GM19324 (cell line): ENCODE results near the gene ZBED4.

Source experiments
- ATAC-seq: cut with Tn5 transposase; IDR thresholded peaks from one replicate; pipeline ENCODE4 v1.9.1; 2021; ENCODE audit warnings: mild to moderate bottlenecking, moderate library complexity; ENCODE audit not compliant: unreplicated experiment, low FRiP score

Gene ZBED4

DNA sequence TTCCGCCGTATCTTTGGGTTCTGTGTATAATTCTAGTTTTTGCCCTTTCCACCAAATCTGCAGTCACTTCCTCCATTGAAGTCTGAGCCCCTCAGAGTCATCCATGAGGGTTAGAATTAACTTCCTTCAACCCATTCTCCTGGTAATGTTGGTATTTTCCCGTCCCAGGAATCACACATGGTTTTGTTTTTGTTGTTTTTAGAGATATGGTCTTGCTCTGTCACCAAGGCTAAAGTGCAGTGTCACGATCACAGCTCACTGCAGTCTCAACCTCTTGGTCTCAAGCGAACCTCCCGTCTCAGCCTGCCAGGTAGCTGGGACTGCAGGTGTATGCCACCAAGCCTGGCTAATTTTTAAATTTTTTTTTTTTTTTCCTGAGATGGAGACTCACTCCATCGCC is 18.7 kb downstream of the ZBED4 start:
- ATAC-seq, result no peak

DNA sequence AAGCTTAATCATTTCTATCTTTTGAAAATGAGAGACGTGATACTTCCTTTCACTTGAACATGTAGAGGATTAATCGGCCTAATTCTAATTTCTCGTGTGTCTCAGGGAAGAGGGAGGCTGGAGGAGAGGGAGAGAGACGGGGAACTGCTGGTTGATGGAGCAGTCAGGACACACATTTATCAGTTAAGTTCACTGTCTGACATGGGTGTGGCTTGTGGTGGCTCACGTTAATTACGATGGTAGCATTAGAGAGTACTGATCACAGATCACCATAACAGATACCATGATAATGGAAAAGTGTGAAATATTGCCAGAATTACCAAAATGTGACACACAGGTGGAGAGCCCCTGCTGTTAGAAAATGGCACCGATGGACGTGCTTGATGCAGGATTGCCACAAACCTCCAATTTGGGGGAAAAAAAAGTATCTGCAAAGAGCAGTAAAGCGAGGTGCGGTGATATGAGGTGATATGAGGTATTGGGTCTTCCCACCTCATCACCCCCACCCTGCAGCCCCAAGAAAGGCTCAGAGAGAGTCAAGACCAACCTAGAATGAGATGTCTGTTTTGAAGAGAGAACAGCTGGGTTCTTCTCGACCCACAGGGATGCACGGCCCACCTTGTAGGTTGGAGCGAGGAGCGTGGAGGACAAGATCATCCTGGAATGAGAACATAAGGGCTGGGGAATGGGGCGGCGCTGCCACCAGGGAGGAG is 19.7 kb downstream of the ZBED4 start:
- ATAC-seq, result no peak

DNA sequence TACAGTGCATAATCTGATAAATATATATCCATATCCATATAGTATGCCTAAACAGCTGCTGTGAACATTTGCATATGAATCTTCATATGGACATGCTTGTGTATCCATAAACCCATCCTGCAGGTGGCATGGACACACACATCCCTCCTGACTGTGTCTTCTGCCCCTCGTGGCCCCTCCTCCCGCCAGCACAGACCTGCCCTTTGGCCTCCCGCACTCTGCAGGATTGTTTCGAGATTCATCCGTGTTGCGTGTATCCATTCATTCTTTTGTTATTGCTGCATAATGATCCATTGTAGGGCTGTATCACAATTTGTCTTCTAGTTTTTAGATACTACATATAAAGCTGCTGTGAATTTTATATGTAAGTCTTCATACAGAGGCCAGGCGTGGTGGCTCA is 24.0 kb downstream of the ZBED4 start:
- ATAC-seq, result no peak

DNA sequence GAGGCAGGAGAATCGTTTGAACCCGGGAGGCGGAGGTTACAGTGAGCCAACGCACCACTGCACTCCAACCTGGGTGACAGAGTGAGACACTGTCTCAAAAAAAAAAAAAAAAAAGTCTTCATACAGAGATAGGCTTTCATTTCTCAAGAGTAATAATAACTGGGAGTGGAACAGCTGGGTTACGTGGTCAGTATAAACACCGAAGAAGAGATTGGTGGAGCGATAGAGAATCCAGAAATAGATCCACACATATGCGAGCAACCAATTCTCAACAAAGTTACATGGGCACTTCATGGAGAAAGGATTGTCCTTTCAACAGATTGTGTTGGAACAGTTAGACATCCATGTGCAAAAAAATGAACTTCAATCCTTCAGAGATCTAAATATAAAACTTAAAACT is 24.6 kb downstream of the ZBED4 start:
- no peak for ATAC-seq

DNA sequence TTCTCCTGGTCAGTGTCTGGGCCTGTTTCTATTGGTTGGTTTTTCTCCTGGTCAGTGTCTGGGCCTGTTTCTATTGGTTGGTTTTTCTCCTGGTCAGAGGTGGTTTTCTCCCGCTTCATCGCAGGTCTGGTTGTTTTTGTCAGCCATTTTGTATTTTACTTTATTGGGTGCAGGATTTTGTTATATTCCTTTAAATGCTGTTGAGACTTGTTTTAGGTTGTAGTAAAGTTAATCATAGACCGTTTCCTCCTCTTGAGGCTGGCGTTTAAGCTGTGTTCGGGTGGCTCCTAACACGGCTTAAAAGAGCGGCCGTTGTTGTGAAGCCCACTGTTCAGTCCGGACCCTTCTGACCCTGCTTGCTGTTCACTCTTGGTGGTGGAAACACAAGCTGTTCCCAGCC is 26.2 kb downstream of the ZBED4 start:
- no peak for ATAC-seq

DNA sequence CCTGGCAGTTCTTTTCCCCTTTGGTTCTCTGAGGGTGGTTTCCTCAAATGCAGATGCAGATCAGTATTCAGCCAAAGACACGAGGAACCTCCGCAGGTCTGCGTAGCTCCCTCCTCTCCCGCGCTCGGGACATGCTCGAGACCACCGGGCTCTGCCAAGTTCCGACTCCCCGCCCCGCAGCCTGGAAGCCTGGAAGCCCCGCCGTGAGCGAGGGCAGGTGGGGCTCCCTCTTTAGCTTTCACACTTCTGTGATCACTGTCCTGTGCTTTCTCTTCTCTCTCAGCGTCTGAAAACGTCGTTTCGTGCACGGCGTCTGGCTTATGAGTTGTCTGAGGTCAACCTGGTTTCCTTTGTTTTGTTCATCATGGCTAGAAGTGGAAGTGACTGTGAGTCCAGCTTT is 26.6 kb downstream of the ZBED4 start:
- ATAC-seq, result no peak

DNA sequence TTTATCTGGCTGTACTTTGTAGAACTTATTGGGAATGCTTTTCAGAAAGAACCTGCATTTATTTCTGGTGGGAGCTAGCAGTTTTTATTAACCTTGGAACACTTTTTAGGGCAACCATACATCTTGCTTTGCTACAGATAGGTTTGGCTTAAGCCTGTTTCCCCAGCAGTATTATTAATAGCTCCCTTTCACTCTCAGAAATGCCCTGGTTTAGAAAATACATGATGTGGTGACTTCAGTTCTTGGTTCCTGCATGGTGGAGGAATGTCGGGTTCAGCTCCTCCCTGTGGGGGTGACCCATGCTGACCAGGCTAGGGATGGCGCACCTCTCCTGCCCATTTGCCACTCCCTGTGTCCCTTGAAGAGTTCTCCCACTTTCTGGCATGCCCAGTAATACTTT is 28.2 kb downstream of the ZBED4 start:
- no peak for ATAC-seq

DNA sequence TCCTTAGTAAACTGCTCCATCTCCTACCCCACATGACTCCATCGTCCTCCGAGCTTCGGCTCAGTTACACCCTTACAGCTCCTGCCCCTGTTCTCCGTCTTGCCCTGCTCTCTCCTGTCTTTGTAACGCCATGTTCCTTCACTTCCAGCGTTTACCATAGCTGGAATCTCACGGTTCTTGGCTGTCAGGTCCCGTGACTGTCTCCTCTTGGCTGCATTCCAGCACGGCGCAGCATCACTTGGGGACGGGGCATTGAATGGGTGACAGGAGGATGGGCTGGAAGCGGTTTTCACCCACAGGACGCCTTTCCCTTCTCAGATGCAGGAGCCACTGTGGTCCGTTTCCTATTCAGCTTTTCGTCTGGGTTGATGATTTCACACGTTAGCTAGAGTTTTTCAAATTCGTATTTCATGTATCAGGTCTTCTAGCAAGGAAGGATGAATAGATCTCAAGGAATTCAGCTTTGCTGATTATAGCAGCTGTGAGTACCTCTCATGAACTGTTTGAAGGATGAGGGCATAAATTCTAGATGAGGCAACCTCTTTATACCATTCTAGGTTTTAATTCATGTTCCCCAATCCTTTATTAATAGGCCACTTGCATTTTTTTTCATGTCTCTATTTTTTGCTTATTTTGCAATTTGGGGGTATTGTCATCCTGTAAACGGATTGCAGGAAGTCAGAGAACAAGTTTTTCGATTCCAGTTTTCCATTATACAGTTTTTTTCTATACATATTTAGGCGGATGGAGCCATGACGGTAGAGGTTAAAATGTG is 29.1 kb downstream of the ZBED4 start:
- no peak for ATAC-seq

DNA sequence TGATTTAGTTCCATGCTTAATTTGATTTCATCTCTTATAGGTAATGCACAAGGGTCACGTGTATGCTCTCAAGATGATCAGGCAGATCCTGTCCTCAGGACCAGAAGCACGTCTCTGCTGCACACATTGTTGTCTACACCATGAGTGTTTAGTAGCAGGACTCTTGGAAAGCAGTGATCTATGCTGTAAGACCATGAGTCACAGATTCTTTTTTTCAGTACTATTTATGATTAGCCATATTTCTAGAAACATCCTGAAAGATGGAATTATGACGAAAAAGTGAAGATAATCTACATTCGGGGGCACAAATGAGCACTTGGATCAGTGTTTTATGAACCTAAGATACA is 29.6 kb downstream of the ZBED4 start:
- ATAC-seq, result no peak

DNA sequence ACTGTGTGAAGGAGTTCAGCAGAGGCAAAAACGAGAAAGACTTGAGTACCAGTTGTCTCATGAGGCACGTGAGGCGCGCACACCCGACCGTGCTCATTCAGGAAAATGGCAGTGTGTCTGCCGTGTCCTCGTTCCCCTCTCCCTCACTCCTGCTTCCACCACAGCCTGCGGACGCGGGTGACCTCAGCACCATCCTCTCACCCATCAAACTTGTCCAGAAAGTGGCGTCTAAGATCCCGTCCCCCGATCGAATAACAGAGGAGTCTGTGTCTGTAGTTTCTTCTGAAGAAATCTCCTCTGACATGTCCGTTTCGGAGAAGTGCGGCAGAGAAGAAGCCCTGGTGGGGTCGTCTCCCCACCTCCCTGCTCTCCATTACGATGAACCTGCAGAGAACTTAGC is 30.4 kb downstream of the ZBED4 start:
- no peak for ATAC-seq

DNA sequence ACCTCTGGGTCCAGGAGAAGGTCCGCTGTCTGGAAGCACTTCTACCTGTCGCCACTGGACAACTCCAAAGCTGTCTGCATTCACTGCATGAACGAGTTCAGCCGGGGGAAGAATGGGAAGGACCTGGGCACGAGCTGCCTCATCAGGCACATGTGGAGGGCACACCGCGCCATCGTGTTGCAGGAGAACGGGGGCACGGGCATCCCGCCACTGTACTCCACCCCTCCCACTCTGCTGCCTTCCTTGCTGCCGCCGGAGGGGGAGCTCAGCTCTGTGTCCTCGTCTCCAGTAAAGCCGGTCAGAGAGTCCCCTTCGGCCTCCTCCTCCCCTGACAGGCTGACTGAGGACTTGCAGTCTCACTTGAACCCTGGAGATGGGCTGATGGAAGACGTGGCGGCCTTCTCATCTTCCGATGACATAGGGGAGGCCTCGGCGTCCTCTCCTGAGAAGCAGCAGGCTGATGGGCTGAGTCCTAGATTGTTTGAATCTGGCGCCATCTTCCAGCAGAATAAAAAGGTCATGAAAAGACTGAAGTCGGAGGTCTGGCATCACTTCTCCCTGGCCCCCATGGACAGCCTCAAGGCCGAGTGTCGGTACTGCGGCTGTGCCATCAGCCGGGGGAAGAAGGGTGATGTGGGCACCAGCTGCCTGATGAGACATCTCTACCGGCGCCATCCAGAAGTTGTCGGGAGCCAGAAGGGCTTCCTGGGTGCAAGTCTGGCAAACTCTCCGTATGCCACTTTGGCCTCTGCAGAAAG is 31.0 kb downstream of the ZBED4 start:
- ATAC-seq, result no peak

DNA sequence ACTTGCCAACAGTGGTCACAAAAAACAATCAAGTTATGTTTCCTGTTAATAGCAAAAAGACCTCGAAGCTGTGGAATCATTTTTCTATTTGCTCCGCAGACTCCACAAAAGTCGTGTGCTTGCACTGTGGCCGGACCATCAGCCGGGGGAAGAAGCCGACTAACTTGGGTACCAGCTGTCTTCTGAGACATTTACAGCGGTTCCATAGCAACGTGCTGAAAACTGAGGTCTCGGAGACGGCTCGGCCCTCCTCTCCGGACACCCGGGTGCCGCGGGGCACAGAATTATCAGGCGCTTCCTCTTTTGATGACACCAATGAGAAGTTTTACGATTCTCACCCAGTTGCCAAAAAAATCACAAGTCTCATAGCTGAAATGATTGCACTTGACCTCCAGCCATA is 31.6 kb downstream of the ZBED4 start:
- no peak for ATAC-seq

DNA sequence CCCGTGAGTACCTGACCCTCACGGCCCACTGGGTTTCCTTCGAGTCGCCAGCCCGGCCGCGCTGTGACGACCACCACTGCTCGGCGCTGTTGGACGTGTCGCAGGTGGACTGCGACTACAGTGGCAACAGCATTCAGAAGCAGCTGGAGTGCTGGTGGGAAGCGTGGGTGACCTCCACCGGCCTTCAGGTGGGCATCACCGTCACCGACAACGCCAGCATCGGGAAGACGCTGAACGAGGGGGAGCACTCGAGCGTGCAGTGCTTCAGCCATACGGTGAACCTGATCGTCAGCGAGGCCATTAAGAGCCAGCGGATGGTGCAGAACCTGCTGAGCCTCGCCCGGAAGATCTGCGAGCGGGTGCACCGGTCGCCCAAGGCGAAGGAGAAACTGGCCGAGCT is 32.2 kb downstream of the ZBED4 start:
- ATAC-seq, result no peak

DNA sequence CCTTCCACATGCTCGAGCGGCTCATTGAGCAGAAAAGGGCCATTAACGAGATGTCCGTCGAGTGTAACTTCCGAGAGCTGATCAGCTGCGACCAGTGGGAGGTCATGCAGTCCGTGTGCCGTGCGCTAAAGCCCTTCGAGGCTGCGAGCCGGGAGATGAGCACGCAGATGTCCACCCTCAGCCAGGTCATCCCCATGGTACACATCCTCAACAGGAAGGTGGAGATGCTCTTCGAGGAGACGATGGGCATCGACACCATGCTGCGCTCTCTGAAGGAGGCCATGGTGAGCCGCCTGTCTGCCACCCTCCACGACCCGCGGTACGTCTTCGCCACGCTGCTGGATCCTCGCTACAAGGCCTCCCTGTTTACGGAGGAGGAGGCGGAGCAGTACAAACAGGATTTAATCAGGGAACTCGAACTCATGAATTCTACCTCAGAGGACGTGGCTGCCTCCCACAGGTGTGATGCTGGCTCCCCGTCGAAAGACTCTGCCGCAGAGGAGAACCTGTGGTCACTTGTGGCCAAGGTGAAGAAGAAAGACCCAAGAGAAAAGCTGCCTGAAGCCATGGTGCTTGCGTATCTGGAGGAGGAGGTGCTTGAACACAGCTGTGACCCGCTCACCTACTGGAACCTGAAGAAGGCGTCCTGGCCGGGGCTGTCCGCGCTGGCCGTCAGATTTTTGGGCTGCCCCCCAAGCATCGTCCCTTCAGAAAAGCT is 32.9 kb downstream of the ZBED4 start:
- ATAC-seq, result no peak

DNA sequence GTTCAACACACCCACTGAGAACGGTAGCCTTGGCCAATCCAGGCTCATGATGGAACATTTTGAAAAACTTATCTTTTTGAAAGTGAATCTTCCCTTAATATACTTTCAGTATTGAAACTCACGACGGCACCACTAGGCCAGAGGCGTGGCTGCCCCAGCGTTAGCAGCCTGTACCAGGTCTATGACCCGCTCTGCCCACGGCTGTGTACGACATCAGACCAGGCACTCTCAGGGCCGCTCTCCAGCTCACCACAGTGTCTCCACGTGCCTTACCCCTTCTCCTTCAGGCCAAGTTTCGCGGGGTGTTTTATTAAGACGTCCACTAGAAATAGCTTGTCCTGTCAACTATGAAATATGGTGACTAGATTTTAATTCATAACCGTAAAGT is 33.4 kb downstream of the ZBED4 start:
- no peak for ATAC-seq

DNA sequence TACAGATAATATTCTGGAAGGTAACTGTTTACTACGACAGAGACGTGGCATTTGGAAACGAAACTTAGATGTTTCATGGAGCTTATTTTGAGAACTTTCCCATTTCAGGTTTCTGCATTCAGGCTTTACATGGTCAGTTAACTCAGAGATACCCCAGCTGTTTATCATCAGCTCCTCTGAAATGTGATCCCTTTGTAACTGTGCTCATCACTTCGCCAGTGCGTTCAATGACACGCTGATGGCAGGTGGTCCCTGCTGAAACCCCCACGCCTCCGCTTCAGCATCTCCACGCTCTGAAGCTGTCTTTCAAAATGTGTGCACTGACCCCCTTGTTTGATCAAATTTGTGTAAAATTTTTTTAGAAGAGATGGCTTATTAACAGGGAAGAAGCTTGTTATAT is 34.1 kb downstream of the ZBED4 start:
- ATAC-seq, result no peak

DNA sequence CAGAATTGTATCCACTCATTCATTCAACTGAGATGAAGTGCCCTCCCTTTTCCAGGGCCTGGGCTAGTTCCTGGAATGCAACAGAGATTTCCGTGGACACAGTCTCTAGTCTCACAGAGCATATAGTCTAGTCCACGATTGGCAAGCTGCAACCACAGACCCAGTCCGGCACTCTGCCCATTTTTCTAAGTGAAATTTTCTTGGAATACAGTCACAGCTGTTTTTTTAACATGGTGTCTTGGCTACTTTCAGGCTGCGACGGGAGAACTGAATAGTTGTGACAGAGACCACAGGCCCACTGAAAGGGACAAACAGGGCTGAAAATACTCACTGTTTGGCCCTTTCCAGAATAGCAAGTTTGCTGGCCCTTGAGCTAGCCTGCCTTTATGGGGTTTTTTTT is 35.4 kb downstream of the ZBED4 start:
- ATAC-seq, result no peak

DNA sequence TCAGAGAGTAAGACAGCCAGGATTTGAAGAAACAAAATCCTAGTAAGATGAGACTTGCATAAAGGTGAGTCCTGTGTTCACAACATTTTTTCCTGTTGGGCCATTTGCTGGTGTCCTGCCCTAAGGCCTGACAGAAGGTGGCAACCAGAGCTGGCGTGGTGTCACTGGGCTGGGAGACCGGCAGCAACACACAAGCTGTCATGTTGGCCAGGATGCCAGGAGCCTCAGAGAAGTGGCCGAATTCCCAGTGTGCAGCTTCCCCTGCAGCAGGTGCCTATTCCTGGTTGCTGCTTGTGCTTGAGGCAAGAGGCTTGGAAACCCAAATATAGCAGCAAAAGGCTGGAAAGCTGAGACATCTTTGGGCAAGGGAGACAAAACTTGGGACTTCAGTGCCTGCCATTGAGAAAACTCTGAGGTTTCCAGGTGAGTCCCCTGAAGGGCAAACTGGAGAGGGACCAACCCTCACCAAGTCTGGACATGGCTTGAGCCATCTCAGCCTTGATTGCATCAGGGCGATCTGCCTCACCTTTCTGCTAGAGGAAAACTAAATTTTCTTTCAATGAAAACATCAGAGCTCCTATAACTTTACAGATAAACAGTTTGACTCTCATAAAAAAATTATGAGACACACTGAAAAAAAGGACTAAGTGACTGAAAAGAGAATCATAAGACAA is 38.7 kb downstream of the ZBED4 start:
- ATAC-seq, result no peak

DNA sequence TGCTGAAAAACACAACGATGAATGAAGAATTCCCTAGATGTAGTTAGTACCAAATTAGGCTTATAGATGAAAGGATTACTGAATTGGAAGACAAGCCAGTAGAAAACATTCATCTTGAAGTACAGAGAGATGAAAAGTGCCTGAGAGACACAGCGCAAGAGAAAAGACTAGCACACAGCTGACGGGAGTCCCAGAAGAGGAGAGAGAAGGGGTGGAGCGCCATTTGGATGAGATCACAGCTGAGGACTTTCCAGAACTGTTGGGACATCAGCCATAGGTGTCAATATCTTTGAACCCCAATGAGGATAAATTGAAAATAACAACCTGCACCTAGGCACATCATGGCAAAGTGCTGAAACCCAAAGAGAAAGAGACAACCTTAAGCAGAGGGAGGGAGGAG is 39.4 kb downstream of the ZBED4 start:
- ATAC-seq, result no peak

DNA sequence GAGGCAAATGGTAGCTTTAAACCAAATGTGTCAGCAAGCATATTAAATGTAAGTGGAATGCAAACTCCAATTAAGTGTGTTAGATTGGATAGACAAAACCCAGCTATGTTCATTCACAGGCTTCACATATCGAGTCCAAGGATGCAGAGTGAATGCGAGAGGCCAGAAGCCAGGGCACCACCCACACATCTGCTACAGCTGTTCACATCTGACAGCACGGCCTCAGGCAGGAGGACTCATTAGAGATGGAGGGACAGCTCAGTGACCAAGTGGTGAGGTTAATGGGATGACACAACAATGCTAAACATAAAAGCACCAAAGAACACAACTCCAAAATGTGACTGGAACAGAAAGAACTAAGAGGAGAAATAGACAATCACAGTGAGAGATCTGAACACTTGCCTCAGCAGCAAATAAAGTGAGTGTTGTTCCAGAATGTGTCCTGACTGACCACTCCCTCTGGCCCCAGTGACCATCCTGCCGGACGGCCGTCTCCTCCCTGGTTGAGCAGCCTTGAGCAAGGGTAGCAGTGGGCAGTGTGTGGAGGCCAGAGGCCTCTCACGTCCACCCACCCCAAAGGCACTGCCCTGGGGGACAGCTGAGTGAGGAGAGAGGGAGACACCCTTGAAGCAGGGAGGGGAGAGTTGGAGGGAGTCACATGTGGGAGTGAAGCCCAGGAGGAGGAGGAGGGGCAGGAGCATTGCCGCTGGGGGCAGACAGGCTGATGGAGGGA is 40.8 kb downstream of the ZBED4 start:
- no peak for ATAC-seq
